HG02884 (cell line): Measurements from ENCODE around the gene ELOB.

ENCODE experiments used
- ATAC-seq: cut with Tn5 transposase; IDR thresholded peaks from one replicate; pipeline ENCODE4 v1.9.1; 2021; ENCODE audit warnings: mild to moderate bottlenecking, moderate library complexity; ENCODE audit not compliant: unreplicated experiment

The ELOB gene

DNA sequence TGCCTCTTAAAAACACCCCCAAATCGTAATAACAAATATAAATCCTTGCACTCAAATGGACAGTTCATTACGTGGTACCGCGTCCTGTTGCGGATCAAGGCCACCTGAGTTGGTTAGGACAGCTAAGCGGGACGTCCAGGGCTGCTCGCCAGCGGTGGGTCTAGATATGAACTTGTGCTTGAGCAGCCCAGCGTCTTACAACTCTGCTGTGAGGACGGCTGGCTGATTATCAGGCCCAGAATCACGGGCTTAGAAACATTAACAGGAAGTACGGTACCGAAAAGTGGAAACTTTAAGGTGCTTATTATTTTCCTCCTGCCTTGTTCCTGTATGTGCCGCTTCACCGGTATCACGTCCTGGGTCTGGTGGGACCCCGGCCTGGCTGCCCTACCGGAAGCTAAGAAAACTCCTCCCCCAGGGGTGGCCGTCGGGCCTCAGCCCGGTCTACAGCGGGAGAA lies 25.5 kb downstream of the ELOB start:
- ATAC-seq, result no peak

- ATAC-seq, result no peak
These were observed 27.1 kb downstream of the ELOB start for GRCh38 chr16:2749936-2750335.

GRCh38 chr16:2749476-2749875 lies 27.6 kb downstream of the ELOB start:
- ATAC-seq, result no peak

GRCh38 chr16:2748757-2749455 lies 28.2 kb downstream of the ELOB start:
- no peak for ATAC-seq

DNA sequence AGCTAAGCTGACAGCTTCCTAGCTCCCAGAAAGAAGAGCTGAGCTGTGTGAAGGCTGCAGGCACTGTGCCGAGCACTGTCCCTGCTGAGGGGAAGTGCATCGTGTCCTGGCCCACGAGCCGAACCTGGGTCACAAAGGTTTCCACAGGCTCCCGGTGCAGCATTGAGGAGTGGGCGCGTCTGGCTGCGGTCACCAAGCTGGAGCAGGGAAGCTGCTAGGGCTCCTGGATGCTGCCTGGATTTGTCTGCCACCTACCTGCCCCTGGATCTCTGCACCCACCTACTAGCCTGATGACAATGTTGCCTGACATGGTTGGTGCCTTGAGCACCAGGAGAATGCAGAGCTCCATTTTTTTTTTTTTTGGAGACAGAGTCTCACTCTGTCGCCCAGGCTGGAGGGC lies 31.1 kb downstream of the ELOB start:
- no peak for ATAC-seq

- ATAC-seq, result no peak
These were observed 31.8 kb downstream of the ELOB start for GRCh38 chr16:2745116-2745890.

GRCh38 chr16:2744711-2745110 lies 32.4 kb downstream of the ELOB start:
- no peak for ATAC-seq

DNA sequence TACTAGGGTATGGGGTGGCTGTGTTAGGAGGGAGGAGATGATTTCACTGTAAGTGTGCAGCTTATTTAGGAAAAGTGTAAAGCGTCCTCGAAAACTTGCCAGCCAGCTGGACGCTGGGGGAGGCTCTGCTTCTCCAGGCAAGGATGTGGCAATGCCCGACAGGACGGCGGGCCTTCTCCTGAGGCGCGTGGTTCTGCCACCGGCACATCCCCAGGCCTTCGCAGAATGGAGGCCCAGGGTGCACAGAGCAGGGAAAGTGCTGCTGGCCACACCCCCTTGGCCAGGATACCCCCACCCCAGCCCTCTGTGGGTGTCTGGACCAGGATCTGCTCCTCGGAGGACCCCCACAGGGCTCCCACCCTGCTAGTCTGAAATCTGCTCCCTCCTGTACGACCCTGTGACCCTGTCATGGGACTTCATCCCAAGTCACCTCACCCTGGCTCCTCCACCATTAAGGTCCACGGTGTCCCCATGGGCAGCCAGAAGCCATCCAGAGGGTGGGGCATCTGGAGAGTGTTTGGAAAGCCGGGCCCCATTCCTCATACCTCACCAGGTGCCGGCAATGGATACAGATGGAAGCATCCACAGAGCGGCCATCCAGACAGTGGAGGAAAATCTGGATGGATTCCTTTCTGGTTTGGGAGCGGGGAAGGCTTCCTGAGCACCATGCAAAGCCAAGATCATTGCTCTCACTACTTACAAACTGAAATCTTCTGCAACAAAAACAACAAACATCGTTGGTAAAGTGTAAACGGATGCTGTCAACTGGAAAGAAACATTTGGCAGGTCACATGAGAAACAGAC lies 33.9 kb downstream of the ELOB start:
- ATAC-seq, result no peak

DNA sequence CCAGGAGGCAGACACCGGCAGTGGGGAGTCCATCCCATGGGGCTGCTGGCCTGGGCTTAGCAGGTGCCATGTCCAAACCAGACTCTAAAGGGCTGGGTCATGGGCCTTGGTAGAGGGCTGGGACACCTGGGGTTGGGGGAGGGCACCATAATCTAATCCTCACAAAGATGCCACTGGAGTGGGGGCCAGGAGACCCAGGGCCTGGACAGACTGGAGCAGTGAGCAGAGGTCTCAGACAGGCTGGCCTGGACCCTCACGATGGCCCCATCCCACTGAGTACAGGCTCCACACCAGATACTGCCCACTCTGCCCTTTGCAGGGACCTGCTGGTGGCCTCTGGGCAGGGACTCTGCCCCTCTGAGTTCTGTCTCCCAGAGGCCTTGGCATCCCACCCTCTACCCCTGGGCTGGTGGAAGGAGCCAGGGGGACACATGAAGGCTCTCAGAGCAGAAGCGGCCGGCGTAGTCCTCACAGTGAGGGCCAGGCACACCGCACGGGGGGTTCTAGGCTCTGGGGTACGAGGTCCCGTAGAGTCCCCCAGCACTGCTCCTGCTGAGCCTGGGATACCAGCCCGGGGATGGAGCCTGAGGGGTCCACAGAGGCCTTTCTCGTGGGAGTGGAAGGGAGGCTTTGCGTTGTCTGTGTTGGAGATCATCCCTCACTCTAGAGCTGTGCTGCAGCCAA lies 34.6 kb downstream of the ELOB start:
- no peak for ATAC-seq

- ATAC-seq, result no peak
These were observed 35.9 kb downstream of the ELOB start for GRCh38 chr16:2741168-2741567.

- no peak for ATAC-seq
These were observed 36.6 kb downstream of the ELOB start for GRCh38 chr16:2740476-2740875.

DNA sequence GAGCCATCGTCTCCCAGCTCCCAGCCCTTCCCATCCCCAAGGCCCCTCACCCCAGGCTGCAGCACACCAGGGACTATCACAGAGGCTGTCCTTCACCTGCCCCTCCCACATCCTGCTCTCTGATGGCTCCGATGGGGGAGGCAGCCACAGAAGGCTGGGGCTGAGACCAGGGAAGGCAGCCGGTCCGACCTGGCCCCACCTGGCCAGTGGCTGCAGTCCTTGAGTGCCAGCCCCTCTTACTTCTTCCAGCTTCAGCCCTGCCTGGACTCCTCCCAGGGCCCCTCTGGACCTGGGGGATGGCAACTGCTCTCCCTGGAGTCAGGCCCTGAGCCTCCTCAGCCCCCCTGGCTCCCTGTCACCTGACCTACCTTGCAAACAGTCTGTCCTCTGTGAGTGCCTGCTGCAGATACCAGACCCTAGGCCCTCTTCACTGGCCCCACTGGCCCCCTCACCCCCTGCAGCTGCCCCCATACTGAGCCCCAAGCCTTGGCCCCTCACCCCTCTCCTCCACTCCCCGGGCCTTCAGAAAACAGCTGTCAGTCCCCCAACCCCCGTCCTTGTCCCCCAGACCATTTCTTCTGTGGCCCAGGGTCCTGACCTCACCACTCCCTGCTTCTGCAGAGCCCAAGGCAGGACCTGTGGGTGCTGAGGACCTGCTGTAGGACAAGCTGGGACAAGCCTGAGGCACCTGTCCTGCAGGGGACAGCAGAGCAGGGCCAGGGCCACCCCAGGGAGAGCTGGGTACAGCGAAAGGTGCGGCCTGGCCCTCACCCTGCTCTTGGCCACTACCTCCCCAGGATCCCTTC lies 37.3 kb downstream of the ELOB start:
- ATAC-seq, result no peak

- no peak for ATAC-seq
These were observed 38.5 kb downstream of the ELOB start for GRCh38 chr16:2738615-2739014.

DNA sequence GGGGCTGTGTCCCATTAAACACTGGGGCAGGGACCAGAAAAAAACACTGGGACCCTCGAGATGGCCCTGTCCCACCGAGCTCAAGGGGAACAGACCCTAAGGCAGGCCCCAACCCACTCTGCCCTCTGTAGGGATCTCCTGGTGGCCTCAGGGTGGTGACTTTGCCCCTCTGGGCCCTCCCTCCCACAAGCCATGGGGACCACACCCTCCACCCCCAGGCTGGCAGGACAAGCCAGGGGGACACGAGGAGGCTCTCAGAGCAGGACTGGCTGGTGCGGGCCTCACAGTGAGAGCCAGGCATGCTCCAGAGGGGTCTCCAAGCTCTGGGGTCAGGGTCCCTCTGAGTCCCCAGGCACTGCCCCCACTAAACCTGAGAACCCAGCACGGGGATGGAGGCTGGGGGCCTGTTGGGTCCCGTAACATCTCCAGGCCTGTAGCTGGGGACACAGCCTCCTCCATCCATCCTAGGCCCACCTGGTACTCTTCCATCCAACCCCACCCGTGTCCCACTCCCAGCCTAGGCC lies 39.1 kb downstream of the ELOB start:
- ATAC-seq, result no peak

DNA sequence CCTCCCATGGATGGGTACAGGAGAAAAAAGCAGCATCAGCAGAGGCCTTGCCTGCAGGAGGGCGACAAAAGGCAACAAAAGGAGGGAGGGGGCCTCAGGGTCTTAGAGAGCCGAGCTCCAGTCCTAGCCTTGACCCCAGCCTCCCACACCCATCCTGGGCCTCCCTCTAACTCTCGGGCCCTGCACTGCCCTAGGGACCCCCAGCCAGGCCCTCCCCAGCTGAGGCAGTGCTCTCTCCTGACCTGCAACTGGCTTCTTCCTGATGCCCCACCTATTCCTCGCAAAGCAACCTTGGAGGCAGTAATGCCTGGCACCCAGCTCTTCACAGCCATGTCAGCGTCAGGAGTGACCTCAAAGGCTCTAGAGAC lies 39.9 kb downstream of the ELOB start:
- ATAC-seq, result no peak

DNA sequence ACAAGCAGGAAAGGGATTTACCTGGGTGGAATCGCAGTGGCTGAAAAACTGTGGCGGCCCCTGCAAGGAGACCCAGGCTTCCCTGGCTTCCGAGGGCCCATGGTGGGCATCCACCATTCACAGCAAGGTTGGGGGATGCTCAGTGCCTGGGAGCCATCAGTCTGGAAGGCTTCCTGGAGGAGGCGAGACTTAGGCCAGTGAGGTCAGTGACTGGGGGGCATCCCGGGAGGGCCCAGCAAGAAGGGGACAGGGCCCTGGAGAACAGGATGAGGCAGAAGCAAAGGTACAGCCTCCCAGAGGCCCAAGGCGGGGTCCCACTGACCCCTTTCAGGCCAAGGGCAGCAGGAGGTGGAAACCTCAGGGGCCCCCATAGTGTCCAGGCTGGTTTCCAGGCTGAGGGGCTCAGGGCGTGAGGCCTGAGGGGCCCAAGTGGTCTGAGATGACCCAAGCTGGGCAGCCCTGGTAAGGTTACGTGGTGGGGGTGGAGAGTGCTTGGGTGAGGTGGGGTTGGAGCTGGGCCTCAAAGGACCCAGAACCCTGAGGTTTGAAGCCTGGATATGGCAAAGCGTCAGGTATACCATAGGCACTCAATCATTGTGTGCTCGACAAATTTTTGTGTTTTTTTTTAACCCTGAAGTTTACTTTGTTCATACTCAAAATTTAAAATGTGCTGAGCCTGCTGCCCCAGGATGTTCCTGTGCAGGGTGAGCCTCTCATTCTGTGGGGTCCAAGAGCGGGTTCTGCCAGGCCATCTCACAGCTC lies 40.4 kb downstream of the ELOB start:
- ATAC-seq, result no peak

- no peak for ATAC-seq
These were observed 42.1 kb downstream of the ELOB start for GRCh38 chr16:2734844-2735515.

- no peak for ATAC-seq
These were observed 49.0 kb downstream of the ELOB start for GRCh38 chr16:2728034-2728433.

DNA sequence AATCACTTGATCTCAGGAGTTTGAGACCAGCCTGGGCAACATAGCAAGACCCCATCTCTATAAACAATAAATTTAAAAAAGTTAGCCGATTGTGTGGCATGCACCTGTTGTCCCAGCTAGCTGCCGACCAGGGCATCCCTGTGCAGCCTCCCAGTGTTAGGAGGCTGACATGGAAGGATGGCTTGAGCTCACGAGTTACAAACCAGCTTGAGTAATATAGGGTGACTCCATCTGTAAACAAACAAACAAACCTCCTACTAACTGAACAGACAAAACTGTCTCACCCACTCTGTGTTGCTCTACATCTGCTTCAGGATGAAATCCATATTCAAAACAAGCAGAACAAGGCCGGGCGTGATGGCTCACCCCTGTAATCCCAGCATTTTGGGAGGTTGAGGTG lies 50.2 kb downstream of the ELOB start:
- ATAC-seq, result no peak
